HepG2 (cell line): ENCODE results near the gene WDR37. TPM values are rescaled to one million over a fixed set of nuclear protein-coding genes. Genes with fewer than 3 reads are reported as not detected.

Experiments used
- ATAC-seq: fragments of 200-7000 bp; cut with Tn5 transposase; 3 replicates; pipeline ENCODE4 v1.9.1; 2020; ENCODE audit warnings: mild to moderate bottlenecking, moderate library complexity
- BruUV-seq: library from RNA; stranded (reverse); fragments of 400-500 nt; replicated peaks from 2 replicates; lab custom pipeline; 2021; lab: Mats Ljungman, UMichigan
- CTCF ChIA-PET: fragments of 300-600 bp; formaldehyde crosslinking; extraction: SDS; loops from one replicate; lab custom pipeline; 2021; ENCODE audit warnings: low total read pairs, inconsistent platforms, low intra/inter-chr PET ratio; lab: Yijun Ruan, JAX
- POLR2A ChIA-PET: fragments of 350-600 bp; sonication (Branson Sonifier 250); formaldehyde crosslinking; loops from one replicate; lab custom pipeline; 2020; ENCODE audit warnings: antibody characterized with exemption, inconsistent platforms; lab: Yijun Ruan, JAX
- DNase-seq: peaks from one replicate; pipeline ENCODE4 v3.0.0-alpha.2; 2015; ENCODE audit warnings: low spot score
- FAIRE-seq: peaks from 3 replicates; lab custom pipeline; 2011; peaks lifted over from hg19 to GRCh38; lab: Jason Lieb, UNC
- H2AFZ ChIP-seq: one replicate; pipeline ENCODE4 v1.6.1; 2011; ENCODE audit warnings: low read length, inconsistent platforms
- H3K27ac ChIP-seq: fragments of 300-600 bp; 3 replicates; pipeline ENCODE4 v1.8.0; 2011; ENCODE audit warnings: mixed run types, mild to moderate bottlenecking, mixed read lengths, low read length, inconsistent platforms; ENCODE audit not compliant: insufficient read depth; ENCODE audit errors: extremely low read length
- H3K27me3 ChIP-seq, 2 experiments: fragments of 200-600 bp in 1 of 2; 2 replicates in 1 of 2; 3 replicates in 1 of 2; pipeline versions ENCODE4 v1.6.0 to v1.8.0; 2011; ENCODE audit warnings: low read length in 2 of 2, mild to moderate bottlenecking in 2 of 2, moderate library complexity in 2 of 2, inconsistent platforms in 1 of 2; ENCODE audit not compliant: insufficient read depth in 2 of 2, control insufficient read depth in 1 of 2
- H3K36me3 ChIP-seq, 2 experiments: fragments of 200-600 bp in 1 of 2; replicated peaks in 1 of 2; 2 replicates in 1 of 2; 3 replicates in 1 of 2; pipeline versions ENCODE4 v1.5.1 to v1.8.0; 2011; ENCODE audit warnings: low read length in 2 of 2, inconsistent platforms in 1 of 2; ENCODE audit not compliant: insufficient read depth in 2 of 2, control insufficient read depth in 1 of 2
- H3K4me1 ChIP-seq: 2 replicates; pipeline ENCODE4 v1.5.1; 2012; ENCODE audit warnings: low read length, inconsistent platforms; ENCODE audit not compliant: insufficient read depth
- H3K4me2 ChIP-seq: 2 replicates; pipeline ENCODE4 v1.6.0; 2011; ENCODE audit warnings: low read depth, low read length, inconsistent platforms
- H3K4me3 ChIP-seq, 3 experiments: fragments of 200-600 bp in 1 of 3; sonication (generic), shearing (Covaris generic) in 1 of 3; replicated peaks in 1 of 3; 2 replicates each; pipeline ENCODE4 v1.5.1; 2011 to 2016; ENCODE audit warnings: low read length in 3 of 3, inconsistent platforms in 2 of 3, low read depth in 2 of 3, mild to moderate bottlenecking in 2 of 3, control low read depth in 1 of 3, mixed read lengths in 1 of 3; ENCODE audit not compliant: insufficient read depth in 1 of 3
- H3K79me2 ChIP-seq: one replicate; pipeline ENCODE4 v1.6.1; 2011; ENCODE audit warnings: low read length, inconsistent platforms; ENCODE audit not compliant: insufficient read depth
- H3K9ac ChIP-seq: 2 replicates; pipeline ENCODE4 v1.6.0; 2011; ENCODE audit warnings: mild to moderate bottlenecking, low read depth, low read length, inconsistent platforms; ENCODE audit not compliant: insufficient read depth
- H3K9me3 ChIP-seq: 2 replicates; pipeline ENCODE4 v1.5.1; 2012; ENCODE audit warnings: mild to moderate bottlenecking, low read length
- H4K20me1 ChIP-seq: 2 replicates; pipeline ENCODE4 v1.6.0; 2011; ENCODE audit warnings: inconsistent platforms, mild to moderate bottlenecking, low read length, moderate library complexity; ENCODE audit not compliant: insufficient read depth
- ERF ChIP-seq: IDR thresholded peaks from 2 replicates; pipeline ENCODE4 v1.6.1; 2018; ENCODE audit warnings: missing biosample characterization, missing genetic modification reagents
- HES4 ChIP-seq: sonication (generic); formaldehyde crosslinking; IDR thresholded peaks from 2 replicates; pipeline ENCODE4 v1.9.0; 2021; ENCODE audit warnings: mild to moderate bottlenecking, missing genetic modification reagents, borderline replicate concordance
- MAF1 ChIP-seq: sonication (generic); formaldehyde crosslinking; IDR thresholded peaks from 2 replicates; pipeline ENCODE4 v1.5.0; 2020; ENCODE audit warnings: missing genetic modification reagents, borderline replicate concordance
- PRPF4 ChIP-seq: fragments of 200-400 bp; formaldehyde crosslinking; IDR thresholded peaks from 2 replicates; pipeline ENCODE4 v1.6.1; 2016; ENCODE audit warnings: low read length, low read depth; ENCODE audit not compliant: poor library complexity, severe bottlenecking
- ZNF557 ChIP-seq: sonication (generic); formaldehyde crosslinking; IDR thresholded peaks from 2 replicates; pipeline ENCODE4 v1.4.0; 2020; ENCODE audit warnings: missing genetic modification reagents
- ZNF607 ChIP-seq: sonication (generic); formaldehyde crosslinking; IDR thresholded peaks from 2 replicates; pipeline ENCODE4 v1.5.1; 2020; ENCODE audit warnings: missing genetic modification reagents, mild to moderate bottlenecking, borderline replicate concordance
- ZNF792 ChIP-seq: IDR thresholded peaks from 2 replicates; pipeline ENCODE4 v1.6.1; 2016
- ZZZ3 ChIP-seq: sonication (generic); formaldehyde crosslinking; IDR thresholded peaks from 2 replicates; pipeline ENCODE4 v1.4.0; 2020; ENCODE audit warnings: missing genetic modification reagents, mild to moderate bottlenecking, borderline replicate concordance
- WGBS: methylation state at CpG from one replicate; pipeline ENCODE4 v1.1.6; 2017; ENCODE audit warnings: low lambda C conversion rate; 5-methylcytosine and 5-hydroxymethylcytosine counted together
- in situ Hi-C: cut with HindIII; loops from 2 replicates; pipeline ENCODE4 v1.10.0; 2017; ENCODE audit warnings: low pct_unique_long_range_greater_than_20kb; ENCODE audit not compliant: extremely low pct_ligation_motif_present
- intact Hi-C: fragments of 100-400 bp; cut with micrococcal nuclease; formaldehyde crosslinking; loops from one replicate; pipeline ENCODE4 v1.10.0; 2022; ENCODE audit not compliant: unreplicated experiment
- polyA plus RNA-seq, 8 experiments: library from polyadenylated mRNA; depleted of rRNA in 3 of 8; stranded (reverse) in 7 of 8; unstranded in 1 of 8; fragments of >200 nt; fragmentation: Illumina TruSeq in 4 of 8; extraction: Trizol in 4 of 8; gene quantifications; 2 replicates each; pipeline versions ENCODE4 v1.2.1 to v1.2.3, GENCODE V29; 2011 to 2016; ENCODE audit warnings: low read depth in 4 of 8, missing spikeins in 1 of 8, mixed read lengths in 1 of 8; ENCODE audit not compliant: insufficient read depth in 1 of 8
- total RNA-seq, 5 experiments: library from RNA; depleted of rRNA; stranded (reverse); fragments of >200 nt; fragmentation: Illumina TruSeq; extraction: Trizol; gene quantifications; 2 replicates each; pipeline ENCODE4 v1.2.3, GENCODE V29; 2016; ENCODE audit warnings: low read depth in 1 of 5
- TF ChIP-seq, protein P1 (sequence below): sonication (generic); formaldehyde crosslinking; IDR thresholded peaks from 2 replicates; pipeline ENCODE4 v1.8.0; 2022; ENCODE audit warnings: mild to moderate bottlenecking, missing genetic modification reagents, borderline replicate concordance
- TF ChIP-seq, protein P2 (sequence below): sonication (generic); formaldehyde crosslinking; IDR thresholded peaks from 2 replicates; pipeline ENCODE4 v1.5.1; 2020; ENCODE audit warnings: missing genetic modification reagents, mild to moderate bottlenecking, borderline replicate concordance
- TF ChIP-seq, protein P3 (sequence below): sonication (generic); formaldehyde crosslinking; IDR thresholded peaks from 2 replicates; pipeline ENCODE4 v1.4.0; 2020; ENCODE audit warnings: low read depth, mild to moderate bottlenecking, missing genetic modification reagents
- TF ChIP-seq, protein P4 (sequence below): sonication (generic); formaldehyde crosslinking; IDR thresholded peaks from 2 replicates; pipeline ENCODE4 v1.5.1; 2020; ENCODE audit warnings: mild to moderate bottlenecking, missing genetic modification reagents, moderate library complexity
- TF ChIP-seq, protein P5 (sequence below): IDR thresholded peaks from 2 replicates; pipeline ENCODE4 v1.6.1; 2016; ENCODE audit warnings: missing biosample characterization, missing genetic modification reagents, low read depth

The WDR37 gene
- total and polyA plus RNA-seq, 2 of the 13 experiments (the other 11 are each of a cell fraction or from before 2014, with no cell fraction given), result 5.9 to 7.5 TPM

DNA sequence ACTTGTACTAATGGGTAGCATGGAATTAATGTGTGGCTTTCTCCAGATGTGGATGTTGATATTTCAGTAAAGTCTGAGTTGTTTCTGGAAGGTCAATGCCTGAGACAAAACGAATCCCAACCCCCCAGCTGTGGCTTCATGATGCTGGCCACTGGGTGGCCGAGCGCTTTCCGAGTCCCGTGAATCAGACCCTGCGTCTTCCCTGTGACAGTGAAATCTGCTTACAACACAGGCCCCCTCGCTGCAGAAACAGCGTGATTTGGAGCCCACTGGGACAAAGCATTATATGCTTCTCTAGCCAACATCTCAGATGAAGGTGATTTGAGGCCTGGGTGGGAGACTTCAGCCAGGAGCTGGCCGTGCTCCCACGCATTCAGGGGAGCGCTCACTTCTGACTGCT lies 124.7 kb downstream of the WDR37 start:
- WGBS, result 6% methylated on average over 7 of the region's 11 CpGs
- ATAC-seq (peak; percentile 69), FAIRE-seq (no peak), DNase-seq (no peak)
- H3K4me3 ChIP-seq, result no peak overlapping the region
- intact Hi-C loops, result no loop called here
- ChIA-PET CTCF (no interaction called here), POLR2A (no interaction called here)
- no peak overlapping the region for H3K4me2 ChIP-seq
- H3K4me1 ChIP-seq, result no peaks in the 10 kb centered on the region
- no peak overlapping the region for H3K27ac ChIP-seq
- H3K9me3 ChIP-seq, result no peaks in the 10 kb centered on the region
- H2AFZ ChIP-seq, result no peak overlapping the region
- TF ChIP-seq, protein P1, sequence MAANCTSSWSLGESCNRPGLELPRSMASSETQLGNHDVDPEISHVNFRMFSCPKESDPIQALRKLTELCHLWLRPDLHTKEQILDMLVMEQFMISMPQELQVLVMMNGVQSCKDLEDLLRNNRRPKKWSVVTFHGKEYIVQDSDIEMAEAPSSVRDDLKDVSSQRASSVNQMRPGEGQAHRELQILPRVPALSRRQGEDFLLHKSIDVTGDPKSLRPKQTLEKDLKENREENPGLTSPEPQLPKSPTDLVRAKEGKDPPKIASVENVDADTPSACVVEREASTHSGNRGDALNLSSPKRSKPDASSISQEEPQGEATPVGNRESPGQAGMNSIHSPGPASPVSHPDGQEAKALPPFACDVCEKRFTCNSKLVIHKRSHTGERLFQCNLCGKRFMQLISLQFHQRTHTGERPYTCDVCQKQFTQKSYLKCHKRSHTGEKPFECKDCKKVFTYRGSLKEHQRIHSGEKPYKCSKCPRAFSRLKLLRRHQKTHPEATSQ (CRISPR knock-in tag), result no peak
- TF ChIP-seq ZNF792 (CRISPR knock-in tag) (no peak), HES4 (CRISPR knock-in tag) (no peak), ZZZ3 (no peak), MAF1 (CRISPR knock-in tag) (no peak), ZNF557 (no peak), ERF (CRISPR knock-in tag) (no peak), ZNF607 (CRISPR knock-in tag) (no peak), PRPF4 (no peak)
- TF ChIP-seq, protein P2, sequence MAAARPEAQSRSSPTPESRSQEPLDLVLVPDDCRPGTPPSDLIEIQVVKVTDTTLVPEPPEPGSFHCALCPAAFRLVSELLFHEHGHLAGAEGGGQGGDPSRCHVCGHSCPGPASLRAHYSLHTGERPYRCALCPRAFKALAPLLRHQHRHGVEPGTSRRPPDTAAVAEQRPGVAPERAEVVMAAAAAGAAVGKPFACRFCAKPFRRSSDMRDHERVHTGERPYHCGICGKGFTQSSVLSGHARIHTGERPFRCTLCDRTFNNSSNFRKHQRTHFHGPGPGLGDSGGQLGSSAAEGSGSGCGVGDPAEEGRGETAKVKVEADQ (CRISPR knock-in tag), result no peak
- TF ChIP-seq, protein P3, sequence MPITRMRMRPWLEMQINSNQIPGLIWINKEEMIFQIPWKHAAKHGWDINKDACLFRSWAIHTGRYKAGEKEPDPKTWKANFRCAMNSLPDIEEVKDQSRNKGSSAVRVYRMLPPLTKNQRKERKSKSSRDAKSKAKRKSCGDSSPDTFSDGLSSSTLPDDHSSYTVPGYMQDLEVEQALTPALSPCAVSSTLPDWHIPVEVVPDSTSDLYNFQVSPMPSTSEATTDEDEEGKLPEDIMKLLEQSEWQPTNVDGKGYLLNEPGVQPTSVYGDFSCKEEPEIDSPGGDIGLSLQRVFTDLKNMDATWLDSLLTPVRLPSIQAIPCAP (CRISPR knock-in tag), result no peak
- TF ChIP-seq, protein P4, sequence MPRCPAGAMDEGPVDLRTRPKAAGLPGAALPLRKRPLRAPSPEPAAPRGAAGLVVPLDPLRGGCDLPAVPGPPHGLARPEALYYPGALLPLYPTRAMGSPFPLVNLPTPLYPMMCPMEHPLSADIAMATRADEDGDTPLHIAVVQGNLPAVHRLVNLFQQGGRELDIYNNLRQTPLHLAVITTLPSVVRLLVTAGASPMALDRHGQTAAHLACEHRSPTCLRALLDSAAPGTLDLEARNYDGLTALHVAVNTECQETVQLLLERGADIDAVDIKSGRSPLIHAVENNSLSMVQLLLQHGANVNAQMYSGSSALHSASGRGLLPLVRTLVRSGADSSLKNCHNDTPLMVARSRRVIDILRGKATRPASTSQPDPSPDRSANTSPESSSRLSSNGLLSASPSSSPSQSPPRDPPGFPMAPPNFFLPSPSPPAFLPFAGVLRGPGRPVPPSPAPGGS (CRISPR knock-in tag), result no peak
- TF ChIP-seq, protein P5, sequence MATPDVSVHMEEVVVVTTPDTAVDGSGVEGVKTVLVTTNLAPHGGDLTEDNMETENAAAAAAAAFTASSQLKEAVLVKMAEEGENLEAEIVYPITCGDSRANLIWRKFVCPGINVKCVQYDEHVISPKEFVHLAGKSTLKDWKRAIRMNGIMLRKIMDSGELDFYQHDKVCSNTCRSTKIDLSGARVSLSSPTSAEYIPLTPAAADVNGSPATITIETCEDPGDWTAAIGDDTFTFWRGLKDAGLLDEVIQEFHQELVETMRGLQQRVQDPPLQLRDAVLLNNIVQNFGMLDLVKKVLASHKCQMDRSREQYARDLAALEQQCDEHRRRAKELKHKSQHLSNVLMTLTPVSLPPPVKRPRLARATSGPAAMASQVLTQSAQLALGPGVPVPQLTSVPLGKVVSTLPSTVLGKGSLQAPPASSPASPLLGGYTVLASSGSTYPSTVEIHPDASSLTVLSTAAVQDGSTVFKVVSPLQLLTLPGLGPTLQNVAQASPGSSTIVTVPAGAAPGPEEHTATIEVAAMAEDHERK (CRISPR knock-in tag), result no peak
- TF ChIP-seq, all 625 proteins: peak for 0
- no peaks in the 10 kb centered on the region for H3K36me3 ChIP-seq
- H3K79me2 ChIP-seq, result no peaks in the 10 kb centered on the region
- in situ Hi-C loops, result no loop called here
- BruUV-seq, result no TSS peak
- peaks cover 16 to 86% of the 10 kb centered on the region in 2 experiments for H3K27me3 ChIP-seq
- H4K20me1 ChIP-seq, result no peaks in the 10 kb centered on the region
- H3K9ac ChIP-seq, result no peak overlapping the region
